Fibroblast of lung (primary cell): ENCODE results near the gene NRXN2. TPM values are rescaled to one million over a fixed set of nuclear protein-coding genes. Genes with fewer than 3 reads are reported as not detected.
A peak's percentile ranks its signal among the peaks of the same experiment; 100 is the strongest.

Source experiments
- DNase-seq, 2 donors: peaks; one replicate each; pipeline versions ENCODE4 v3.0.0 to v3.0.0-alpha.2; 2010; ENCODE audit warnings: low read depth in 2 of 2
- H2AFZ ChIP-seq: 2 replicates; pipeline ENCODE4 v1.5.1; 2012; ENCODE audit warnings: low read length, control low read depth, inconsistent platforms
- H3K27ac ChIP-seq: 2 replicates; pipeline ENCODE4 v1.5.1; 2011; ENCODE audit warnings: low read length, control low read depth; ENCODE audit not compliant: insufficient read depth
- H3K27me3 ChIP-seq: 2 replicates; pipeline ENCODE4 v1.5.1; 2011; ENCODE audit warnings: mild to moderate bottlenecking, low read length; ENCODE audit not compliant: control insufficient read depth, insufficient read depth
- H3K36me3 ChIP-seq: 2 replicates; pipeline ENCODE4 v1.5.1; 2011; ENCODE audit warnings: low read length; ENCODE audit not compliant: control insufficient read depth, insufficient read depth
- H3K4me1 ChIP-seq: 2 replicates; pipeline ENCODE4 v1.5.1; 2011; ENCODE audit warnings: low read length; ENCODE audit not compliant: control insufficient read depth, insufficient read depth; ENCODE audit errors: extremely low read depth
- H3K4me2 ChIP-seq: 2 replicates; pipeline ENCODE4 v1.5.1; 2011; ENCODE audit warnings: low read length, control low read depth; ENCODE audit not compliant: insufficient read depth; ENCODE audit errors: extremely low read depth
- H3K4me3 ChIP-seq, 4 experiments: fragments of 200-600 bp in 1 of 4; sonication (generic) in 1 of 4; replicated peaks in 1 of 4; 2 replicates each; pipeline ENCODE4 v1.5.1; 2011 to 2016; ENCODE audit warnings: low read length in 4 of 4, low read depth in 3 of 4, mild to moderate bottlenecking in 3 of 4, control low read depth in 2 of 4, inconsistent platforms in 1 of 4, mixed read lengths in 1 of 4; ENCODE audit not compliant: insufficient read depth in 1 of 4; ENCODE audit errors: control extremely low read depth in 1 of 4
- H3K79me2 ChIP-seq: 2 replicates; pipeline ENCODE4 v1.5.1; 2012; ENCODE audit warnings: mild to moderate bottlenecking, low read length, inconsistent platforms; ENCODE audit not compliant: control insufficient read depth, insufficient read depth
- H3K9ac ChIP-seq: 2 replicates; pipeline ENCODE4 v1.5.1; 2011; ENCODE audit warnings: mild to moderate bottlenecking, low read length, control low read depth; ENCODE audit not compliant: insufficient read depth
- H3K9me3 ChIP-seq: 2 replicates; pipeline ENCODE4 v1.5.1; 2012; ENCODE audit warnings: low read depth, low read length; ENCODE audit not compliant: control insufficient read depth, insufficient read depth
- H4K20me1 ChIP-seq: 2 replicates; pipeline ENCODE4 v1.5.1; 2011; ENCODE audit warnings: low read length; ENCODE audit not compliant: control insufficient read depth, insufficient read depth; ENCODE audit errors: extremely low read depth
- EZH2 ChIP-seq: IDR thresholded peaks from 2 replicates; pipeline ENCODE4 v1.5.1; 2012; ENCODE audit warnings: low read length, control low read depth, mild to moderate bottlenecking; ENCODE audit errors: missing control alignments
- polyA plus RNA-seq, 2 donors: library from polyadenylated mRNA; depleted of rRNA in 1 of 2; stranded (reverse) in 1 of 2; unstranded in 1 of 2; fragments of >200 nt; gene quantifications; 2 replicates each; pipeline ENCODE4 v1.2.1, GENCODE V29; 2011 to 2012; ENCODE audit warnings: missing spikeins in 1 of 2
- total RNA-seq: library from RNA; depleted of rRNA; stranded (reverse); fragments of >200 nt; gene quantifications from 2 replicates; pipeline ENCODE4 v1.2.1, GENCODE V29; 2014
- TF ChIP-seq, protein P1 (sequence below), 2 donors: IDR thresholded peaks in 1 of 2; conservative IDR thresholded peaks in 1 of 2; 1 replicate in 1 of 2; 2 replicates in 1 of 2; pipeline ENCODE4 v1.5.1; 2011 to 2012; ENCODE audit warnings: low read length in 2 of 2, control low read depth in 1 of 2, inconsistent platforms in 1 of 2, low read depth in 1 of 2, mild to moderate bottlenecking in 1 of 2

Gene NRXN2
- total and polyA plus RNA-seq, 2 donors (not counting 1 experiment from before 2014, with no cell fraction given) = under 0.01 to 0.75 TPM

GRCh38 chr11:64652586-64653387 lies 70.2 kb downstream of the NRXN2 start:
- no peaks in the 10 kb centered on the region for H3K9me3 ChIP-seq
- no peak overlapping the region for H3K9ac ChIP-seq
- no peaks in the 10 kb centered on the region for H4K20me1 ChIP-seq
- no peak for TF ChIP-seq EZH2
- TF ChIP-seq, protein P1, sequence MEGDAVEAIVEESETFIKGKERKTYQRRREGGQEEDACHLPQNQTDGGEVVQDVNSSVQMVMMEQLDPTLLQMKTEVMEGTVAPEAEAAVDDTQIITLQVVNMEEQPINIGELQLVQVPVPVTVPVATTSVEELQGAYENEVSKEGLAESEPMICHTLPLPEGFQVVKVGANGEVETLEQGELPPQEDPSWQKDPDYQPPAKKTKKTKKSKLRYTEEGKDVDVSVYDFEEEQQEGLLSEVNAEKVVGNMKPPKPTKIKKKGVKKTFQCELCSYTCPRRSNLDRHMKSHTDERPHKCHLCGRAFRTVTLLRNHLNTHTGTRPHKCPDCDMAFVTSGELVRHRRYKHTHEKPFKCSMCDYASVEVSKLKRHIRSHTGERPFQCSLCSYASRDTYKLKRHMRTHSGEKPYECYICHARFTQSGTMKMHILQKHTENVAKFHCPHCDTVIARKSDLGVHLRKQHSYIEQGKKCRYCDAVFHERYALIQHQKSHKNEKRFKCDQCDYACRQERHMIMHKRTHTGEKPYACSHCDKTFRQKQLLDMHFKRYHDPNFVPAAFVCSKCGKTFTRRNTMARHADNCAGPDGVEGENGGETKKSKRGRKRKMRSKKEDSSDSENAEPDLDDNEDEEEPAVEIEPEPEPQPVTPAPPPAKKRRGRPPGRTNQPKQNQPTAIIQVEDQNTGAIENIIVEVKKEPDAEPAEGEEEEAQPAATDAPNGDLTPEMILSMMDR (conservative IDR thresholded peaks at IDR 0.05 in 1 of 2, IDR thresholded peaks at IDR 0.05 in 1 of 2; ENCODE audit: low read depth in 1 of 2, low read length in 2 of 2) = peak; percentile 87 to 98
- H3K36me3 ChIP-seq = no peaks in the 10 kb centered on the region
- H3K4me1 ChIP-seq = no peaks in the 10 kb centered on the region
- H3K27ac ChIP-seq = no peak overlapping the region
- peaks cover 12% of the 10 kb centered on the region for H3K27me3 ChIP-seq
- DNase-seq = peak; percentile 42 to 64
- H3K4me2 ChIP-seq = no peak overlapping the region
- no peak overlapping the region for H2AFZ ChIP-seq
- no peak overlapping the region for H3K4me3 ChIP-seq
- H3K79me2 ChIP-seq = no peaks in the 10 kb centered on the region

DNA sequence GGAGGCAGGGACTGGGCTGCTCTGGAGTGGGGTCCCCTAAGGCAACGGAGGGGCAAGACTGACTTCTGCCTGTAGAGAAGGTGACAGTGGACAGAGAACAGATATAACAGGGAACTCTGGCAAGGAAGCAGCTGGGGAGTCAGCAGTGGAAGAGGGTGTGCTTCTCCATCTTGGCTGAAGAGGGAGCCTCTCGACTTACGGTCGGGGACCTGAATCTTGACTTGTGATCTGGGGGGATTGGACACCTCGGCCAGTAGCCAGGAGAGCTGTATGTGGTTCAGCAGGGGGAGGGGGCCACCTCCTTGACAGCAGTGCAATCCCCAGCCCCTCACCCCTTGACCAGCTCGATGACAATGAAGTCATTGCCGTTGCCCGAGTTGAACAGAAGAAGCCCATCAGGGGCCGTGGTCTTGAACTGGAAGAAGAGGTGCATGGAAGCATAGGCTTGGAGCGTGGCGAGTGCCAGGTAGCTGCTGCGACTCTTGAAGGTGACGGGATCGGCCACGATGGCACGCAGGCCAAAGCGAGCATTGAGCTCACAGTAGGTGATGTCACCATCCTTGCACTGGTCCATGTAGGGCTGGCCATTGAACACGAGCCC lies 72.0 kb downstream of the NRXN2 start:
- Histone ChIP-seq H2AFZ (no peak overlapping the region), H3K27ac (no peak overlapping the region), H3K4me2 (no peak overlapping the region), H3K79me2 (no peaks in the 10 kb centered on the region), H3K4me1 (no peaks in the 10 kb centered on the region), H3K9ac (no peak overlapping the region), H3K27me3 (peaks cover 15% of the 10 kb centered on the region), H4K20me1 (no peaks in the 10 kb centered on the region), H3K9me3 (no peaks in the 10 kb centered on the region), H3K36me3 (no peaks in the 10 kb centered on the region), H3K4me3 (no peak overlapping the region)
- peak; percentile 8 to 14 for DNase-seq
- TF ChIP-seq, protein P1 (conservative IDR thresholded peaks at IDR 0.05 in 1 of 2, IDR thresholded peaks at IDR 0.05 in 1 of 2; ENCODE audit: low read depth in 1 of 2, low read length in 2 of 2) = peak; percentile 41 to 59
- no peak for TF ChIP-seq EZH2

DNA sequence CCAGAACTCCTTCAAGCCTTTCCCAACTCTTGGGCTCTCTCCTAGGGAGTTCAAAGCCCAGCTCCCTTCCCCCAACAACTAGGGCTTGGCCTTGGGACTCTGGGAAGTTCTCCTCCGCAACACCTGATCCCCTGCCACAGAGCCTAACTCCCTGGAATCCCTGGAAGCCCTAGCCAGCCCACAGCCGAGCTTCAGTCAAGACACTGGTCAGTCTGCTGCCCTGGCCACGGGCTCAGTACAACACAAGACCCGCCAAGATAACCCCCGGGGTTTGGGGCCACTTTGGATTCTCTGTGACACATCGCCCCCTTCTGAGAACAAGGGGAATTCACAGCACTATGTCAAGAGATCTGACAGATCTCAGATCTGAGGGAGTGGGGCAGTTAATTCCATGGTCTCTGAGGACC lies 73.7 kb downstream of the NRXN2 start:
- no peak overlapping the region for H3K9ac ChIP-seq
- H3K4me1 ChIP-seq = no peaks in the 10 kb centered on the region
- H3K36me3 ChIP-seq = no peaks in the 10 kb centered on the region
- H3K4me2 ChIP-seq = no peak overlapping the region
- H4K20me1 ChIP-seq = no peaks in the 10 kb centered on the region
- no peaks in the 10 kb centered on the region for H3K9me3 ChIP-seq
- H3K27ac ChIP-seq = no peak overlapping the region
- peaks cover 21% of the 10 kb centered on the region for H3K27me3 ChIP-seq
- H2AFZ ChIP-seq = no peak overlapping the region
- DNase-seq = peak in 1 of 2 donors; percentile 7
- no peaks in the 10 kb centered on the region for H3K79me2 ChIP-seq
- no peak overlapping the region for H3K4me3 ChIP-seq
- TF ChIP-seq EZH2 = no peak
- TF ChIP-seq, protein P1 (conservative IDR thresholded peaks at IDR 0.05 in 1 of 2, IDR thresholded peaks at IDR 0.05 in 1 of 2; ENCODE audit: low read depth in 1 of 2, low read length in 2 of 2) = peak; percentile 22 to 40
